HG03139 (cell line): ENCODE data around the gene PDYN.
"Not testable (repeated sequence)": the region's sequence is repeated elsewhere in the genome, so short reads cannot be mapped to it uniquely, and the experiment has no call there.

Experiments
- ATAC-seq: cut with Tn5 transposase; IDR thresholded peaks from one replicate; pipeline ENCODE4 v1.9.1; 2021; ENCODE audit not compliant: unreplicated experiment

Gene PDYN

GRCh38 chr20:1993986-1994385 lies at the start of gene PDYN:
PDYN (minus strand) TSS chr20:1994058; CDS start chr20:1983084, 10,974 bp downstream.
- no peak for ATAC-seq

- no peak for ATAC-seq
Observed at GRCh38 chr20:2042400-2042799, 48.5 kb upstream of the PDYN start.

GRCh38 chr20:2038161-2038560 lies 44.3 kb upstream of the PDYN start:
- no peak for ATAC-seq

GRCh38 chr20:2037296-2037914 lies 43.5 kb upstream of the PDYN start:
- no peak for ATAC-seq

DNA sequence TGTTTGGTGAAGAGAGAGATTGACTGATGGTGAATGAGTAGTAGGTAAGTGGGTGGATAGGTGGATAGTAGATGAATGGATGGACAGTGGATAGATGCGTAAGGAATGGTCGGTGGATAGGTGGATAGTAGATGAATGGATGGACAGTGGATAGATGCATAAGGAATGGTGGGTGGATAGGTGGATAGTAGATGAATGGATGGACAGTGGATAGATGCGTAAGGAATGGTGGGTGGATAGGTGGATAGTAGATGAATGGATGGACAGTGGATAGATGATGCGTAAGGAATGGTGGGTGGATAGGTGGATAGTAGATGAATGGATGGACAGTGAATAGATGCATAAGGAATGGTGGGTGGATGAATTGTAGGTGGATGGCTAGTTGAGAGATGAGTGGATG lies 42.5 kb upstream of the PDYN start:
- not testable (repeated sequence) for ATAC-seq

DNA sequence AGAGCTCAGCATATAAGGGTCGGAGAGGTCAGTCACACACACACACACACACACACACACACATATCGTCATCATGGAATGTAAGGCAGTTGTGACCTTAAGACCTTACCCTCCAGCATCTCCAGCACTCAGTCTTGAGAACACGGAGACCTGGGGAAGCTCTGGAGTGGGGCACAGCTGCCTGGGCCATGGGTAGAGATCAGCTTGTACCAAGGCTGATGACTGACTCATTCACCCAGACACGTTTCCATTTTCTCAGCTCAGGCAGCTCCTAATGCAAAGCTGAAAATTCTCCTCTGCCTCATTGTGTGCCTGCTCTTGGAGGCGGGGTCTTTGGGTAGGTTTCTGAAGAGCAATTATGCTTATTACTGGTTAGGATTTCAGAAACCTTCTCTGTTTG lies 38.3 kb upstream of the PDYN start:
- ATAC-seq, result no peak

DNA sequence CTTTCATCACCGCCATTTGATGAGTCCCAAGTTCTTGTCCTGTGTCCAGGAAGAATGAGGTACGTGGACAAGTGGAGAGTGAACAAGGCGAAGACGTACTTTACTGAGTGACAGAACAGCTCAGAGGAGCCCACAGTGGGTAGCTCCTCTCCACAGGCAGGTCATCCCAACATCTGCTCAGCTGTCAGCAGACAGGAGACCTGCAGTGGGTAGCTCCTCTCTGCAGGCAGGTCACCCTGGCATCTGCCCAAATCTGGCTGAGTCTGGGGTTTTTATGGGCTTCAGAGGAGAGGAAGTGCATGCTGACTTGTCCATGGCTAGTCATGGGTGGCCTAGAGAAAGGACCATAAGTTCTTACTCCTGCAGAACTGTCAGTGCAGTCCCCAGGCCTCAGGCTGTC lies 32.7 kb upstream of the PDYN start:
- no peak for ATAC-seq

DNA sequence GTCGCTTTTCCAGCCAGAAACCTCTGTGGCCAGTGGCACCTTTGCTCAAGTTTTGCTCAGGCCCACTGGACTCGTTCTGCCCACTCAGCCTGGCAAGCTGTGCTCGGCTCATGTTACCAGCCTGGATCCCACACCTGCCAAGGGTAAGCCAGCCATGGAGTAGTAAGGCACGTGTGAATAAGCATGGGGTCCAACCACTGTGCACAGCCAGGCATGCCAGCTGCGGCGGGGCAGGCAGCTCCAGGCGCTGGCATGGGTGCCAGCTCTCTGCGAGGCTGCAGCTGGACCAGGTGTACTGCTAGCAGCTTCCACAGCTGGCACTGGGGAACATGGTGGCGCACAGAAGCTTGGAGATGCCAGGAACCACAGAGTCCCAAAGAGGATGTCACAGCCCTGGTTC lies 32.1 kb upstream of the PDYN start:
- no peak for ATAC-seq

DNA sequence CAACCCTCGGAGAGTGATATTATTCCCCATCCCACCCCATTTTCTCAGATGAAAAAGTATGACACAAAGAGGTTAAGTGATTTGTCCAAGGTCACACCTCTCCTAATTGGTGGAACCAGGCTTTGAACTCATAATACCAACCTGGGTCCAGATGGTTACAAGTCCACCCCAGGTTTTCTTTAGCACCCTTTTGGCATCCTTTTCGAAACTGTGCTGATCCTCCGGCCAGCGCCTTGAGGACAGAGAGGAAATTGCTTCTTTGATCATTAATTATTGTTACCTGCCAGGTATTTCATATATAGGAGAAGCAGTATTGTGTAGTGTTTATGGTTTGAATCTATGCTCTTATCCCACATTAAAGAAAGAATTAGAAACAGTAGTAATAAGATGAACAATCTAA lies 29.3 kb upstream of the PDYN start:
- ATAC-seq, result no peak

- ATAC-seq, result no peak
Observed at GRCh38 chr20:2022163-2022562, 28.3 kb upstream of the PDYN start.

DNA sequence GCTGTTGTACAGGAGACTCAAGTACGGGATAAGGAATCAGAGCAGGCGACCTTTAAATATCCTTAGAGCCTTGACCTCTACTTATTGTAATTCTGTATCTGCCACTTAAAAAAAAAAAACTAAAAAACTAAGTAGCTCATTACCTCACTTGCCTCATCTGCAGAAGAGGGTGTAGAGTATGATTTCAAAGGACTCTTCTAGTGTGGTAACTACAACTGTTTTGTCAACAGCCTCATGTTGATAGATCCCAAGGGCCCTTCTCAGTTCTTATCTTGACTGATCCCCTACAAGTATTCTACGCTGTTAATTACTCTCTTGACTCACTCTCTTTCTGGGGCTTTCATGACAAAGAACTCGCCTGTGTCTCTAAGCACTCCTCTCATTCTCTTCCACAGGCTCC lies 16.7 kb upstream of the PDYN start:
- no peak for ATAC-seq

- ATAC-seq, result no peak
Observed at GRCh38 chr20:2006452-2007361, 12.8 kb upstream of the PDYN start.

DNA sequence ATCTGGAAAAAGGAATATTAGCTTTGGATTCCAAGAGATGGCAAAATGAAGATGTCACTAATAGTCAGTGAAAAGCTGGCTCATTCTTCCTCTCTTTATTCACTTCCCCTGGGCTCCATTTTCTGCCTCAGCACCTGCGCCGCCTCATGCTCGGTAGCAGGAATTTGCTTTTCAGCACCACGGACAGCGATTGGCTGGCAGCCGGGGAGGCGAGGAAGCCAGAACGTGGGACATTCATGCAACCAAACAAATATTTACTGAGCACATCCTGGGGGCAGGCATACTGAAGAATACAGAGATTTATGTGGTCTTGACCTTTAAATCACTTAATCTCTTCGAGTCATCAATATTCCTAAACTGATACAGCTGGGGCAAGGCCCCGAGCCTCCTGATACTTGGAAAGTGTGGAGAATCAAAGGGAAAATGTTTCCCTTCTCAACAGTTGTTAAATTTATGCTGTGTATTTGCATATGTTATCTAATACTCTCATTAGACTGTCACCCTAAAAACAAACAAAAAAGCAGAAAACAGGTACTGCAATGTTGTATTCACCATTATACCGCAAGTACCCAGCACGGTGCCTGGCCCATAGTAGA lies 12.1 kb upstream of the PDYN start:
- no peak for ATAC-seq

DNA sequence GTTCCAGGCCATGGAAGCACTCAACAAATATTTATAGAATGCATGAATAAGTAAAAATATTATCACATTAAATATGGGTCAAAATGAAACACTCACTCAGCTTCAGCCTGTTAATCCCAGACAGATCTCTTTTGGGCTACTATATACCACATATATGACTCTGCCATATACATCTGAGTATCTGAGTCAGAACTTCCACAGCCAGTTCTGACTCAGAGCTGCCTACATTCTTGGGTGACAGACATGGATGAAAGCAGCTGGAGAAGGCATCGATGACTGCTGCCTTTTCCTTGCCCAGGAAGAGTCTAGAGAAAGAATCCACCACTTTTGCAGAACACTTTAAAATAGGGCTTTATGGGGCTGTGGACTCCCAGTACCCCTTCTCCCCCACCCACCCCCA lies 11.5 kb upstream of the PDYN start:
- no peak for ATAC-seq

DNA sequence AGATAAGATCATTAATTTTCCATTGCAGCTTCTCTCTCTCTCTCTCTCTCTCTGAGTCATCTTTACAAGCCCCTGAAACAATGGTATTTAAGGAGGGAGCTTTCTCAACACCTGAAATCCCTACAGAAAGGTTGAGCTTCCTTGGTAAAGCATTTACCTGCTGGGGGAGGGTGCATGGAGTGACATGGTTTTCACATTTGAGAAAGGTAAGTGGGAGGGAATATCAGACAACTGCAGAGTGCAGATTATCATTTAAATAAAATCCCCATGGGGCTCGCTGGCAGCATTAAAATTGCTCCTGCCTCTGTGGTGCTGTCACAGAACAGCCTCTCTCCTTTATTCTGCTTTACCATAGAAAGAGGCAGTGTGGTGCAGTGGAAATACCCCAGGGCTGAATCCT lies 10.3 kb upstream of the PDYN start:
- no peak for ATAC-seq

GRCh38 chr20:2002365-2002764 lies 8.5 kb upstream of the PDYN start:
- ATAC-seq, result no peak

GRCh38 chr20:2001119-2001518 lies 7.3 kb upstream of the PDYN start:
- ATAC-seq, result no peak

DNA sequence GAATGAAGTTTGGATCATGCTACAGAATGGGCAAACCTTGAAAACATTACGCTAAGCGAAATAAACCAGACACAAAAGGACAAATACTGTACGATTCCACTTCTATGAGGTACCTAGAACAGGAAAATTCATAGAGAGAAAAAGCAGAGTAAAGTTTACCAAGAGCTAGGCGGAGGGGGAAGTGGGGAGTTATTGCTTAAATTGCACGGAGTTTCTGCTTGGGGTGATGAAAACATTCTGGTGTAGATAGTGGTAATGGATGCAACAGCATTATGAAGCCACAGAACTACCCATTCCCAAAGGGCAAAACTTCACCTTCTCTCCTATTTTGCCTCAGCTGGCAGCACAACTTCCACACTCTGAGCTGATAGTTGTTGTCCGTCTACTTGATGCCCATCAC lies 6.4 kb upstream of the PDYN start:
- ATAC-seq, result no peak

GRCh38 chr20:1998715-1999114 lies 4.9 kb upstream of the PDYN start:
- ATAC-seq, result no peak

DNA sequence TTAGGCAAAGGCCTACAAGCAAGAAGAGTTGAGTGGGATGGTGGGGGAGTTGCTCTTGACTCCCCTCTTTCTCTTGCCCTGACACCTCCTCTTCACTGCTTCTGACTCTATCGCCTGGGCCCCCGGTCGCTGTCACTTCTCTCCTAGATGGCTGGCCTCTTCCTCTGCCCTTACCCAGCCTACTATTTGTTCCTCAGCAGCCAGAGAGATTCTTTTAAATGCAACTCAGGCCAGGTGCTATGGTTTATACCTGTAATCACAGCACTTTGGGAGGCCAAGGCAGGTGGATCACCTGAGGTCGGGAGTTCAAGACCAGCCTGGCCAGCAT lies 4.3 kb upstream of the PDYN start:
- no peak for ATAC-seq

- ATAC-seq, result no peak
Observed at GRCh38 chr20:1997483-1998192, 3.8 kb upstream of the PDYN start.
